BLaER1 treated with 17β-estradiol and CSF1 and Interleukin-3, amounts not matched to agents 10 nM and 100 nM (cell line): ENCODE results near the gene PXYLP1.
"Not testable (repeated sequence)": the region's sequence is repeated elsewhere in the genome, so short reads cannot be mapped to it uniquely, and the experiment has no call there.

ENCODE experiments used
- H3K27ac ChIP-seq, 11 experiments: shearing (Covaris generic); formaldehyde crosslinking; 2 replicates each; pipeline ENCODE4 v1.8.1; 2022
- H3K27me3 ChIP-seq, 11 experiments: shearing (Covaris generic); formaldehyde crosslinking; 2 replicates each; pipeline ENCODE4 v1.8.1; 2022
- H3K36me3 ChIP-seq, 11 experiments: shearing (Covaris generic); formaldehyde crosslinking; 2 replicates each; pipeline ENCODE4 v1.8.1; 2022
- H3K4me1 ChIP-seq, 10 experiments: shearing (Covaris generic); formaldehyde crosslinking; 2 replicates each; pipeline ENCODE4 v1.8.1; 2022
- H3K4me2 ChIP-seq, 11 experiments: shearing (Covaris generic); formaldehyde crosslinking; 2 replicates each; pipeline ENCODE4 v1.8.1; 2022
- H3K4me3 ChIP-seq, 10 experiments: shearing (Covaris generic); formaldehyde crosslinking; 2 replicates each; pipeline ENCODE4 v1.8.1; 2022
- H3K9ac ChIP-seq, 11 experiments: shearing (Covaris generic); formaldehyde crosslinking; 2 replicates each; pipeline ENCODE4 v1.8.1; 2022
- H3K9me3 ChIP-seq, 11 experiments: shearing (Covaris generic); formaldehyde crosslinking; replicated peaks in 1 of 11; 2 replicates each; pipeline ENCODE4 v1.8.1; 2022
- H4K20me1 ChIP-seq, 11 experiments: shearing (Covaris generic); formaldehyde crosslinking; 2 replicates each; pipeline ENCODE4 v1.8.1; 2022
- Cebpa-rat ChIP-seq, 11 experiments: shearing (Covaris generic); IDR thresholded peaks; 2 replicates each; pipeline ENCODE4 v1.8.1; 2022

Gene PXYLP1

GRCh38 chr3:141286856-141287255 is 55.2 kb downstream of the PXYLP1 start:
- Histone ChIP-seq H3K4me2 (no peak overlapping the region), H3K9ac (no peak overlapping the region), H3K36me3 (peaks cover under 1 to 48% (median 29%) of the 10 kb centered on the region in 11 experiments; a peak in 15 of 22 replicates), H3K27ac (no peak overlapping the region), H3K27me3 (no peaks in the 10 kb centered on the region), H4K20me1 (no peaks in the 10 kb centered on the region), H3K4me1 (peaks cover 0 to 11% (median 8%) of the 10 kb centered on the region in 10 experiments; a peak in 12 of 20 replicates), H3K4me3 (no peak overlapping the region), H3K9me3 (no peaks in the 10 kb centered on the region)
- TF ChIP-seq Cebpa-rat (IDR thresholded peaks at IDR 0.05), result no peak

- no peak overlapping the region for H3K9ac ChIP-seq
- H3K4me3 ChIP-seq, result no peak overlapping the region
- peaks cover 0 to 11% (median 8%) of the 10 kb centered on the region in 10 experiments; a peak in 12 of 20 replicates for H3K4me1 ChIP-seq
- H4K20me1 ChIP-seq, result no peaks in the 10 kb centered on the region
- no peak for TF ChIP-seq Cebpa-rat (IDR thresholded peaks at IDR 0.05)
- H3K4me2 ChIP-seq, result no peak overlapping the region
- H3K9me3 ChIP-seq, result no peaks in the 10 kb centered on the region
- H3K27me3 ChIP-seq, result no peaks in the 10 kb centered on the region
- peaks cover 5 to 48% (median 30%) of the 10 kb centered on the region in 11 experiments; a peak in 16 of 22 replicates for H3K36me3 ChIP-seq
- no peak overlapping the region for H3K27ac ChIP-seq
Observed at GRCh38 chr3:141287326-141287725, 55.7 kb downstream of the PXYLP1 start.

- TF ChIP-seq Cebpa-rat (IDR thresholded peaks at IDR 0.05), result peak in 2 of 11 experiments; percentile 13 to 49; a peak in 1 of 22 replicates
- Histone ChIP-seq H3K4me1 (peaks cover 0 to 11% (median 8%) of the 10 kb centered on the region in 10 experiments; a peak in 14 of 20 replicates), H3K27ac (no peak overlapping the region), H3K9ac (no peak overlapping the region), H3K4me3 (no peak overlapping the region), H3K4me2 (no peak overlapping the region), H3K36me3 (peaks cover 7 to 53% (median 38%) of the 10 kb centered on the region in 11 experiments; a peak in 16 of 22 replicates), H4K20me1 (no peaks in the 10 kb centered on the region), H3K9me3 (no peaks in the 10 kb centered on the region), H3K27me3 (no peaks in the 10 kb centered on the region)
Observed at GRCh38 chr3:141288336-141288990, 56.8 kb downstream of the PXYLP1 start.

GRCh38 chr3:141289228-141289772 is 57.7 kb downstream of the PXYLP1 start:
- Histone ChIP-seq H3K27ac (no peak overlapping the region), H3K4me1 (peaks cover 5 to 18% (median 8%) of the 10 kb centered on the region in 10 experiments; a peak in 15 of 20 replicates), H3K36me3 (peaks cover 7 to 53% (median 38%) of the 10 kb centered on the region in 11 experiments; a peak in 16 of 22 replicates), H3K9me3 (no peaks in the 10 kb centered on the region), H3K4me2 (peak overlapping the region in 1 of 11 experiments; percentile 17; a peak in 1 of 22 replicates), H3K4me3 (no peak overlapping the region), H4K20me1 (no peaks in the 10 kb centered on the region), H3K27me3 (no peaks in the 10 kb centered on the region), H3K9ac (no peak overlapping the region)
- TF ChIP-seq Cebpa-rat (IDR thresholded peaks at IDR 0.05), result no peak

GRCh38 chr3:141291559-141292355 is 60.1 kb downstream of the PXYLP1 start:
- Histone ChIP-seq H3K27ac (no peak overlapping the region), H3K36me3 (peaks cover 7 to 51% (median 37%) of the 10 kb centered on the region in 11 experiments; a peak in 16 of 22 replicates), H3K4me3 (no peak overlapping the region), H3K4me1 (peaks cover 5 to 18% (median 10%) of the 10 kb centered on the region in 10 experiments; a peak in 16 of 20 replicates), H3K4me2 (no peak overlapping the region), H3K9me3 (no peaks in the 10 kb centered on the region), H4K20me1 (no peaks in the 10 kb centered on the region), H3K27me3 (no peaks in the 10 kb centered on the region), H3K9ac (no peak overlapping the region)
- no peak; a peak in 1 of 22 replicates for TF ChIP-seq Cebpa-rat (IDR thresholded peaks at IDR 0.05)

GRCh38 chr3:141292356-141293058 is 60.9 kb downstream of the PXYLP1 start:
- Histone ChIP-seq H3K4me2 (no peak overlapping the region), H3K4me1 (peaks cover 5 to 18% (median 10%) of the 10 kb centered on the region in 10 experiments; a peak in 16 of 20 replicates), H3K27ac (no peak overlapping the region), H3K27me3 (no peaks in the 10 kb centered on the region), H3K9ac (no peak overlapping the region), H3K4me3 (no peak overlapping the region), H3K9me3 (no peaks in the 10 kb centered on the region), H4K20me1 (no peaks in the 10 kb centered on the region), H3K36me3 (peaks cover 5 to 44% (median 30%) of the 10 kb centered on the region in 11 experiments; a peak in 16 of 22 replicates)
- TF ChIP-seq Cebpa-rat (IDR thresholded peaks at IDR 0.05), result no peak

GRCh38 chr3:141294301-141294700 is 62.7 kb downstream of the PXYLP1 start:
- no peak for TF ChIP-seq Cebpa-rat (IDR thresholded peaks at IDR 0.05)
- peak overlapping the region in 10 of 11 experiments; percentile 39 to 65 (median 56); a peak in 18 of 22 replicates for H3K27ac ChIP-seq
- H3K4me3 ChIP-seq, result peak overlapping the region; percentile 7 to 53 (median 44); a peak in 16 of 20 replicates
- H3K27me3 ChIP-seq, result no peaks in the 10 kb centered on the region
- no peaks in the 10 kb centered on the region for H3K9me3 ChIP-seq
- H3K36me3 ChIP-seq, result peaks cover 0 to 32% (median 17%) of the 10 kb centered on the region in 11 experiments; a peak in 13 of 22 replicates
- H3K4me1 ChIP-seq, result peaks cover 2 to 15% (median 8%) of the 10 kb centered on the region in 10 experiments; a peak in 16 of 20 replicates
- H3K9ac ChIP-seq, result peak overlapping the region; percentile 4 to 66 (median 30); a peak in 14 of 22 replicates
- H4K20me1 ChIP-seq, result no peaks in the 10 kb centered on the region
- peak overlapping the region; percentile 28 to 85 (median 66); a peak in 17 of 22 replicates for H3K4me2 ChIP-seq

GRCh38 chr3:141294848-141295247 is 63.2 kb downstream of the PXYLP1 start:
- no peak for TF ChIP-seq Cebpa-rat (IDR thresholded peaks at IDR 0.05)
- H3K36me3 ChIP-seq, result peaks cover 0 to 28% (median 17%) of the 10 kb centered on the region in 11 experiments; a peak in 13 of 22 replicates
- peak overlapping the region in 10 of 11 experiments; percentile 39 to 65 (median 56); a peak in 18 of 22 replicates for H3K27ac ChIP-seq
- H3K4me1 ChIP-seq, result peaks cover 0 to 14% (median 4%) of the 10 kb centered on the region in 10 experiments; a peak in 8 of 20 replicates
- no peaks in the 10 kb centered on the region for H4K20me1 ChIP-seq
- peak overlapping the region; percentile 7 to 53 (median 44); a peak in 14 of 20 replicates for H3K4me3 ChIP-seq
- H3K4me2 ChIP-seq, result peak overlapping the region; percentile 28 to 85 (median 66); a peak in 19 of 22 replicates
- H3K9me3 ChIP-seq, result no peaks in the 10 kb centered on the region
- peak overlapping the region; percentile 4 to 66 (median 30); a peak in 13 of 22 replicates for H3K9ac ChIP-seq
- no peaks in the 10 kb centered on the region for H3K27me3 ChIP-seq

- not testable (repeated sequence) for H3K9ac ChIP-seq, H3K27ac ChIP-seq, H3K4me3 ChIP-seq, H3K27me3 ChIP-seq, H3K4me2 ChIP-seq, H3K9me3 ChIP-seq, H4K20me1 ChIP-seq, H3K36me3 ChIP-seq
- H3K4me1 ChIP-seq, result peaks cover 0 to 20% (median 0%) of the 10 kb centered on the region in 10 experiments; a peak in 6 of 20 replicates
Observed at GRCh38 chr3:141300426-141300825, 68.8 kb downstream of the PXYLP1 start.
